ENCODE data around the gene SGO2.
"Not testable (repeated sequence)": the region's sequence is repeated elsewhere in the genome, so short reads cannot be mapped to it uniquely, and the experiment has no call there.

SGO2 gene

DNA sequence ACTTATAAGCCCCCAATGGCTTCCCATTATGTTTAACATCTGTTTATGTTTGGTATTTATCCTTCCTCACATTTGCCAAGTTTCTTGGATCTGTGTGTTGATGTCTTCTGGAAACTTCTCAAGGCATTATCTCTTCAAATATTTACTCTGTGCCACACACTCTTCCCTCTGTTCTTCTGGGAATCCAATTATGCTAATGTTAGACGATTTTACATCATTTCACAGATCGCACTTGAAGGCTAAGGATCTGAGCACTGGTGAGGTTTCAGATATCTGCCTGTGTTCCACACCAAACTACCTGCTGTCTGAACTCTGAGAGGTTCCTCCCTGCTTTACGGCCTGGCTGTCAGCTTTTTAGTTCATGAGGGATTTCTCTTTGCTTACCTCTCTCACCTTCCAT lies 69.9 kb downstream of the SGO2 start:
- no peak for FAIRE-seq

- FAIRE-seq = no peak
Measured at GRCh38 chr2:200596774-200597570, 71.0 kb downstream of the SGO2 start.

DNA sequence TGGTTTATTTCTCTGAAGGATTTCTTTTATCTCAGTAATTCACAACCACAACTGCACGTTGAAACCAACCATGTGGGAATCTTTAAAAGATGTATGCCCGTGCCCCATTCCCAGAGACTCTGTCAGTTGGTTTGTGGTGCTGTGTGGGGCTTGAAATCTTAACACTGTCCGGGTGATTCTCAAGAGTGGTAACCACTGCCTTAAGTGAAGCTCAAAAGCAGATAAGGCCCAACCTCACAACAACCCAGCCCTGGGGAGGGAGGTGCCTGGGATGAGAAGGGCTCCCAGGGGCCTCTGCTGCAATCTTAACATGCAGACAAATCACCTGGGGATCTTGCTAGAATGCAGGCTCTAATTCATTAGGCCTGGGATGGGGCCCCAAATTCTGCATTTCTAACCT lies 73.2 kb downstream of the SGO2 start:
- FAIRE-seq = no peak

GRCh38 chr2:200600549-200601225 lies 74.7 kb downstream of the SGO2 start:
- no peak for FAIRE-seq

GRCh38 chr2:200602584-200602983 lies 76.6 kb downstream of the SGO2 start:
- FAIRE-seq = no peak

GRCh38 chr2:200603972-200604371 lies 78.0 kb downstream of the SGO2 start:
- FAIRE-seq = no peak

GRCh38 chr2:200604571-200605255 lies 78.7 kb downstream of the SGO2 start:
- no peak for FAIRE-seq

GRCh38 chr2:200608341-200609027 lies 82.5 kb downstream of the SGO2 start:
- FAIRE-seq = no peak

DNA sequence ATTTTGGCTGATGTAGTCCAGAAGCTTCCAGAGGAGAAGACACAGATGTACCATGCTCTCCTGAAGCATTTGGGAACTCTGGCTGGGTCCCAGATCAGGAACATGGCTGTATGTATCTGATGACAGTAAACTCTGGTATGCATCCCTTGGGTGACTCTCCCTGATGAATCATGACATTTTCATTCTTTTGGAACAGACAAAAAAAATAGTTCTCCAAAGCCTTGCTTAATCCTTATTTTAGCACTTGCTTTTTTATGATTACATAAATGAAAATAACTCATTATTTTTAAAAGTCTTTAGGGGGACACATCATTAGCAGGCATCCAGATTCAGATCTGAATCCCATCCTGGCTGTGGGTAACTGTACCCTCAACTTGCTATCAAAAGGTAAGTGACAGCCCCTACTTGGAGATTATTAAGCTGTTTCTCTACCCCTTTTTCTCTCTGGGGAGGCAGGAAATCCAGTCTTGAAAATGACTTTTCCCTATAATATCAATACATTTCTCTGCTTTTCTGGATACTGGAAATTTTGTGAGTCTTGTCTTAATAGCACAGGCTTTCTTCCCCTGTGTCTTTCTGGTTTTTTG lies 83.1 kb downstream of the SGO2 start:
- FAIRE-seq = no peak

DNA sequence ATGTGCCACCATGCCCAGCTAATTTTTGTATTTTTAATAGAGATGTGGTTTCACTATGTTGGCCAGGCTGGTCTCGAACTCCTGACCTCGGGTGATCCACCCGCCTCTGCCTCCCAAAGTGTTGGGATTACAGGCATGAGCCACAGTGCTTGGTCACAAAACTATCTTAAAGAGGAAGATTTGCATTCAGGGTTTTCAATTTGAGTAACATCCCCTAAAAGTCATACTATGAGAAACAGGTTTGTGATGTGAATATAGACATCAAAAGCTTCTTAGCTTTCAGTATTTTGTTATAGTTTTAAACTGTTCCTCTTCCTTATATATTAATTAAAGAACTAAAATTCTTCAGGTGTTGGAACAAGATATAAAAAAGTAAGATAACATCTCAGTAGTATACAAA lies 84.2 kb downstream of the SGO2 start:
- not testable (repeated sequence) for FAIRE-seq

DNA sequence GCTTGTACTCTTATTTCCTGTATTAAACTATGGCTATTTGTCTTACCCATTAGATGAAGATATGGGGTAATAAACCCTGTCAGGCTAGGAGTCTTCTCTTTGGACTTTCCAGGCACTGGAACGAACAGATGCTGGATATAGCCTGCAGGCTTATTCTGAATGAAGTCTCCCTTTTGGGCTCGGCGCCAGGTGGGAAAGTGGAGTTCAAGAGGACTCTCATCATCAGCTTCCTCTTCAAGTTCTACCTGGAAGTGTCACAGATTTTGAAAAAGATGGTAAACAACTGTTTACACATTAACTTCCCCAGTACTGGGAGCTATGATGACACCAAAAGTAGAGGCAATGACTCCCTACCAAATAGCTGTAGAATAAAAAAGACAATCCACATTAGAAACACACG lies 87.7 kb downstream of the SGO2 start:
- no peak for FAIRE-seq

DNA sequence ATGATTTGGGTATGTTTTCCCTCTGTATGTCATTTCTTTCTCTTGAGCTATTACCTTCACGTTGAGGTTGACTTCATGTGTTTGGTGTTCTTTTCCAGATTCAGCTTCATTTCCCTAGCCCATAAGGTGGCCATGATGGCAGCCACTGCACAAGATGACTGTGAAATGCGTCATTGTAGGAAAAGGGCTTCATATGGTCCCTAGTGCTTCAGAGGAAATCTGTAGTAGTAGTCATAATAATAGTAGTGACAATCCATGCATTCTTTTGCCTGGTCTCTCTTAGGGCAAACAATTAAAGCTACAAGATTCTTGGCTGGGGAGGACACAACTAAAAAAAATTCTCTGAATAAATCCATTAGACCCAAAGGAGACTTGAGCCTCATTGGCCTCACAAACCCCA lies 88.2 kb downstream of the SGO2 start:
- FAIRE-seq = no peak

- no peak for FAIRE-seq
Measured at GRCh38 chr2:200615247-200615646, 89.2 kb downstream of the SGO2 start.

GRCh38 chr2:200616193-200616592 lies 90.2 kb downstream of the SGO2 start:
- no peak for FAIRE-seq

DNA sequence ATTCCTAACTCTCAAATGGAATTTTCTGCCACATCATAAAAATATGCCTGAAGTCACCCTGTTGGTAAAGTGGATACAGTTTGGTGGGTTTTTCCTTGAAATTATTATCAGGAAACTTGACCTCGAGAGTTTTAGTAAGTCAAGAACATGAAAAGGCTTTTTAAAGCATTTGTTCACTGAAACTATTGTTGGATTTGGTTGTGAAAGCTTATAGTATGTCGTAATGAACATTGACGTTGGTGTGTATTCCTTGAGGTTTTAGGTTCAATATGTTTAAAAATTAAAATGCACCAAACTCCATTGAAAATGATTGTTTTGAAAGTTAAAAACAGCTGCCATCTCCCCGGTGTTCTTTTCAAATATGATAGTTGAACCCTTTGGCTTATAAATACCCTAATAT lies 90.6 kb downstream of the SGO2 start:
- FAIRE-seq = no peak

- FAIRE-seq = no peak
Measured at GRCh38 chr2:200617156-200618053, 91.4 kb downstream of the SGO2 start.

DNA sequence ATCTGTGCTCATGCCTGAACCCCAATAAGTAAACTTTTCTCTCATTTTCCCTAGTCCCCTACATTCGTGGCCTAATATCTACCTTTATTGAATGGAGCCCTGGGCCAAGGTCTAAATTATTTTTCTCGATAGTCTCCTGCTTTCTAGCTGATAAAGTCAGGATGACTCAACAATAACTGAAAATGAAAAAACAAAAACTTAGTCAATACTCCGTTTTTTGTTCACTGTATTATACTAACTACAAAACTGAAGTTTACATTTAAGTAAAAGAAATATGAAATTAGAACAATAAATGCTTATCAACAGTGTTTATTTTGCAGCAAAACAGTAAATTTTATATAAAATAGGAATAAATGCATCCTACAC lies 92.0 kb downstream of the SGO2 start:
- no peak for FAIRE-seq

GRCh38 chr2:200618590-200619021 lies 92.6 kb downstream of the SGO2 start:
- FAIRE-seq = no peak

DNA sequence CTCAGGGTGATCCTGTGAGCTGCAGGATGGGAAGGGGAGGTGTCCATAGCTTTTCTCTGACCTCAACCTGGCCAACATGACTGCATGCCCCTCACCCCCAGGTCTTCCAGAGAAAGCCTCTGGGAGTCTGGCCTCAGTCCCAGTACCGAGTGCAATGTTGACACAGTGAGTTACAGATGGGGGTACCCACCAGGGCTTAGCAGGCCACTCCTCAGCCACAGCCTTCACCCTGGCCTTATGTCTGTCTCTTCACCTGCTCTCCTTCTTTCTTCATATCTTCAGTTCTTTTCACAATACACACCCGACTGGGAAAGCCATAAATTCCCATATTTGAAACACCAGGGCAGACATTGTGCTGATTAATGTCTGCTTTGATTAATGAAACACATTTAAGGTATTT lies 93.3 kb downstream of the SGO2 start:
- no peak for FAIRE-seq

DNA sequence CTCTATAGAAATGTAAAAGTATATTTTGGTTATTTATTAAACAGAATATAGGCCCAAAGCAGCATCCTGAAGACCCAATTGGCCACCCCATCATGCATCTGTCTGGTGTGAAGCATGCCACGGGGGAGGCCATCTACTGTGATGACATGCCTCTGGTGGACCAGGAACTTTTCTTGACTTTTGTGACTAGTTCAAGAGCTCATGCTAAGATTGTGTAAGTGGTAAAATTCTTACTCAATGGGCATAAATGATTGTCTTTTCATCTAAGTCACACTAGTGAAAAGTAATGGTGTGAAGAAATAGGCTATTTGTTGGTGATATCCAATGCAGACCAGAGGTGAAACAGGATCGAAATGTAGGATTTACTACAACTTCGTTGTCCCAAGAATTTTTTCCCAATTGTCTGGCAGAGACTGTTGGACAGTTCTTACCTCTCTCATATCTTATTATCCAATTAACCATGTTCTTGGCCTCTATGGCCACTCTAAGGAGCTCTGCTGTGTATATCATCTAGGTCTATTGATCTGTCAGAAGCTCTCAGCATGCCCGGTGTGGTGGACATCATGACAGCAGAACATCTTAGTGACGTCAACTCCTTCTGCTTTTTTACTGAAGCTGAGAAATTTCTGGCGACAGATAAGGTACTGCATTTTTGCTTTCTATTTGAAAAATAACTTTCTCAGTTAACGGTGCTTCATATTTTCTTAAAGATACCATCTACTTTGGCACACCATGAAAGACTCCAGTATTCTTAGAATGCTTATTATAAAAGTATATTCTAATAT lies 94.8 kb downstream of the SGO2 start:
- no peak for FAIRE-seq

GRCh38 chr2:200622106-200622505 lies 96.1 kb downstream of the SGO2 start:
- FAIRE-seq = no peak

All from TTC549 (cell line).